Mammary epithelial cell (primary cell): ENCODE results near the gene EHD4.

Experiments
- CTCF ChIP-seq, 2 donors: IDR thresholded peaks in 1 of 2; conservative IDR thresholded peaks in 1 of 2; 2 replicates each; pipeline ENCODE4 v1.5.1; 2011 to 2012; ENCODE audit warnings: inconsistent platforms in 2 of 2, low read length in 2 of 2, mild to moderate bottlenecking in 2 of 2, control low read depth in 1 of 2, low read depth in 1 of 2; ENCODE audit not compliant: insufficient read depth in 1 of 2; ENCODE audit errors: extremely low read depth in 1 of 2
- EZH2 ChIP-seq: IDR thresholded peaks from 2 replicates; pipeline ENCODE4 v1.6.1; 2012; ENCODE audit warnings: low read length, inconsistent platforms, borderline replicate concordance

GRCh38 chr15:41901431-41901830, 70.9 kb downstream of the EHD4 start:
- TF ChIP-seq CTCF (conservative IDR thresholded peaks at IDR 0.05 in 1 of 2, IDR thresholded peaks at IDR 0.05 in 1 of 2; ENCODE audit: extremely low read depth in 1 of 2, insufficient read depth in 1 of 2, low read depth in 1 of 2, low read length in 2 of 2), result no peak
- TF ChIP-seq EZH2, result no peak
